HEK293 (cell line): ENCODE data around the gene LSP1.

Experiments
- CTCF ChIA-PET: fragments of 350-600 bp; formaldehyde crosslinking; extraction: SDS; loops from one replicate; lab custom pipeline; 2021; ENCODE audit warnings: antibody characterized with exemption; lab: Yijun Ruan, JAX
- POLR2A ChIA-PET: fragments of 300-600 bp; formaldehyde crosslinking; extraction: SDS; loops from one replicate; lab custom pipeline; 2020; ENCODE audit warnings: antibody characterized with exemption, inconsistent platforms; lab: Yijun Ruan, JAX
- H3K27ac ChIP-seq: fragments of 200-500 bp; sonication (Bioruptor generic); 2 replicates; pipeline ENCODE4 v1.5.1; 2014; ENCODE audit warnings: low read depth, low read length, control low read depth, inconsistent platforms; ENCODE audit errors: extremely low read depth
- H3K36me3 ChIP-seq, 2 experiments: fragments of 200-500 bp in 1 of 2; sonication (Bioruptor generic) in 1 of 2; 1 replicate in 1 of 2; 2 replicates in 1 of 2; pipeline ENCODE4 v1.5.1; 2014 to 2017; ENCODE audit warnings: inconsistent platforms in 2 of 2, low read length in 2 of 2; ENCODE audit not compliant: control insufficient read depth in 2 of 2, insufficient read depth in 1 of 2
- H3K4me1 ChIP-seq: fragments of 200-500 bp; sonication (Bioruptor generic); 2 replicates; pipeline ENCODE4 v1.5.1; 2014; ENCODE audit warnings: mild to moderate bottlenecking, low read length, inconsistent platforms; ENCODE audit not compliant: control insufficient read depth, insufficient read depth
- H3K4me3 ChIP-seq: 2 replicates; pipeline ENCODE4 v1.5.1; 2011; ENCODE audit warnings: low read depth, mild to moderate bottlenecking, control low read depth, low read length, moderate library complexity
- H3K9me3 ChIP-seq: fragments of 200-500 bp; sonication (Bioruptor generic); 2 replicates; pipeline ENCODE4 v1.5.1; 2014; ENCODE audit warnings: low read depth, low read length, inconsistent platforms; ENCODE audit not compliant: control insufficient read depth, insufficient read depth
- ZBTB17 ChIP-seq: fragments of 450-650 bp; formaldehyde crosslinking; IDR thresholded peaks from 2 replicates; pipeline ENCODE4 v1.5.1; 2016; ENCODE audit warnings: missing biosample characterization, missing genetic modification characterization
- ZNF112 ChIP-seq: fragments of 450-650 bp; formaldehyde crosslinking; IDR thresholded peaks from 2 replicates; pipeline ENCODE4 v1.5.0; 2017; ENCODE audit warnings: missing biosample characterization, missing genetic modification characterization
- ZNF157 ChIP-seq: fragments of 450-650 bp; formaldehyde crosslinking; IDR thresholded peaks from 2 replicates; pipeline ENCODE4 v1.5.1; 2016; ENCODE audit warnings: missing biosample characterization, missing genetic modification characterization
- ZNF302 ChIP-seq: fragments of 450-650 bp; formaldehyde crosslinking; IDR thresholded peaks from 2 replicates; pipeline ENCODE4 v1.5.1; 2016; ENCODE audit warnings: missing biosample characterization, missing genetic modification characterization, low read depth
- ZNF366 ChIP-seq: fragments of 450-650 bp; formaldehyde crosslinking; conservative IDR thresholded peaks from 2 replicates; pipeline ENCODE4 v1.5.1; 2016; ENCODE audit warnings: missing biosample characterization, missing genetic modification characterization
- ZNF404 ChIP-seq: fragments of 450-650 bp; formaldehyde crosslinking; IDR thresholded peaks from 2 replicates; pipeline ENCODE4 v1.5.1; 2017; ENCODE audit warnings: missing biosample characterization, missing genetic modification characterization
- ZNF501 ChIP-seq: fragments of 450-650 bp; formaldehyde crosslinking; IDR thresholded peaks from 2 replicates; pipeline ENCODE4 v1.5.1; 2016; ENCODE audit warnings: missing biosample characterization, missing genetic modification characterization
- ZNF555 ChIP-seq: fragments of 450-650 bp; formaldehyde crosslinking; conservative IDR thresholded peaks from 2 replicates; pipeline ENCODE4 v1.5.1; 2017; ENCODE audit warnings: missing biosample characterization, mild to moderate bottlenecking, missing genetic modification characterization, inconsistent platforms
- ZNF701 ChIP-seq: fragments of 450-650 bp; formaldehyde crosslinking; IDR thresholded peaks from 2 replicates; pipeline ENCODE4 v1.5.1; 2016; ENCODE audit warnings: missing biosample characterization, missing genetic modification characterization
- ZSCAN23 ChIP-seq: fragments of 450-650 bp; formaldehyde crosslinking; IDR thresholded peaks from 2 replicates; pipeline ENCODE4 v1.5.1; 2016; ENCODE audit warnings: missing biosample characterization, missing genetic modification characterization
- TF ChIP-seq, protein P1 (sequence below): fragments of 450-650 bp; formaldehyde crosslinking; IDR thresholded peaks from 2 replicates; pipeline ENCODE4 v1.5.1; 2016; ENCODE audit warnings: missing biosample characterization, missing genetic modification characterization, low read depth
- TF ChIP-seq, protein P2 (sequence below): fragments of 450-650 bp; formaldehyde crosslinking; IDR thresholded peaks from 2 replicates; pipeline ENCODE4 v1.5.1; 2016; ENCODE audit warnings: missing biosample characterization, missing genetic modification characterization
- TF ChIP-seq, protein P3 (sequence below): fragments of 450-650 bp; formaldehyde crosslinking; IDR thresholded peaks from 2 replicates; pipeline ENCODE4 v1.5.1; 2016; ENCODE audit warnings: missing biosample characterization, missing genetic modification characterization

The LSP1 gene

DNA sequence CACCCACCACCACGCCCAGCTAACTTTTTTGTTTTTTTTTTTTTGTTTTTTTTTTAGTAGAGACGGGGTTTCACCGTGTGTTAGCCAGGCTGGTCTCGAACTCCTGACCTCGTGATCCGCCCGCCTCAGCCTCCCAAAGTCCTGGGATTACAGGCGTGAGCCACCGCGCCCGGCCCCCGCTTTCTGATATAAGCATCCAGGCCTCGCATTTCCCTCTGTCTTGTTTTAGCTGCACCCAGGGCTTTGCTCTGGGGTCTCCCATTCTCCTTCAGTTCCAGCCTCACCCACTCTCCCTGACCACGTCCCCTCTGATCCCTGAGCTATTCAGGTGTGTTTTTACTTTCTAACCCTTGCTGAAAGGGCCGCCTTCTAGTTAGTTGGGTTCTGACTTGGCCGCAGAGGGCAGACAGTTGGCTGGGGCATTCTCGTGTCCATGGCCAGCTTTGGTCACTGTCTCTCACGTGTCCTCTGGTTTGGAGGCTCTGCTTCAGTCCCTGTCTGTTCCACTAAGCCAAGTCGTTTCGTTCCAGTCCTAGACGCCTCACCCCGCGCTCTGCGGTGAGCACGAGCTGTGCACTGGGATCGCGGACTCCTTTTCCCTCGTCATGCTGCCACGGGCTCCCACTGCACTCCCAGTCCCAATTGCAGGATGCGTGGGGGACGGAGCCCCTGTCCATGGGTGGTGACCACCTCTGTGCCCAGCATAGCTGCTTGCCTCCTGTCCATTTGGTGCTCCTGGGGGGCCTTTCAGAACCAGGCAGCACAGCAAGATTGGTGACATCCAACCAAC, 60.6 kb downstream of the LSP1 start:
- Histone ChIP-seq H3K4me1 (no peaks in the 10 kb centered on the region), H3K36me3 (no peaks in the 10 kb centered on the region), H3K4me3 (no peak overlapping the region), H3K9me3 (no peaks in the 10 kb centered on the region)
- POLR2A ChIA-PET: no interaction called here
- TF ChIP-seq ZNF404 (tag by site-specific recombination) (no peak), ZNF157 (tag by site-specific recombination) (no peak)
- TF ChIP-seq, protein P1, sequence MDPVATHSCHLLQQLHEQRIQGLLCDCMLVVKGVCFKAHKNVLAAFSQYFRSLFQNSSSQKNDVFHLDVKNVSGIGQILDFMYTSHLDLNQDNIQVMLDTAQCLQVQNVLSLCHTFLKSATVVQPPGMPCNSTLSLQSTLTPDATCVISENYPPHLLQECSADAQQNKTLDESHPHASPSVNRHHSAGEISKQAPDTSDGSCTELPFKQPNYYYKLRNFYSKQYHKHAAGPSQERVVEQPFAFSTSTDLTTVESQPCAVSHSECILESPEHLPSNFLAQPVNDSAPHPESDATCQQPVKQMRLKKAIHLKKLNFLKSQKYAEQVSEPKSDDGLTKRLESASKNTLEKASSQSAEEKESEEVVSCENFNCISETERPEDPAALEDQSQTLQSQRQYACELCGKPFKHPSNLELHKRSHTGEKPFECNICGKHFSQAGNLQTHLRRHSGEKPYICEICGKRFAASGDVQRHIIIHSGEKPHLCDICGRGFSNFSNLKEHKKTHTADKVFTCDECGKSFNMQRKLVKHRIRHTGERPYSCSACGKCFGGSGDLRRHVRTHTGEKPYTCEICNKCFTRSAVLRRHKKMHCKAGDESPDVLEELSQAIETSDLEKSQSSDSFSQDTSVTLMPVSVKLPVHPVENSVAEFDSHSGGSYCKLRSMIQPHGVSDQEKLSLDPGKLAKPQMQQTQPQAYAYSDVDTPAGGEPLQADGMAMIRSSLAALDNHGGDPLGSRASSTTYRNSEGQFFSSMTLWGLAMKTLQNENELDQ: no peak
- TF ChIP-seq, all 188 proteins: peak for 0
- no peak overlapping the region for H3K27ac ChIP-seq
- CTCF ChIA-PET: interaction anchor here (0.5 kb wide), 1 partner anchor 472 kb away, joined by 3 read pairs; no protein-coding TSS in a partner anchor

DNA sequence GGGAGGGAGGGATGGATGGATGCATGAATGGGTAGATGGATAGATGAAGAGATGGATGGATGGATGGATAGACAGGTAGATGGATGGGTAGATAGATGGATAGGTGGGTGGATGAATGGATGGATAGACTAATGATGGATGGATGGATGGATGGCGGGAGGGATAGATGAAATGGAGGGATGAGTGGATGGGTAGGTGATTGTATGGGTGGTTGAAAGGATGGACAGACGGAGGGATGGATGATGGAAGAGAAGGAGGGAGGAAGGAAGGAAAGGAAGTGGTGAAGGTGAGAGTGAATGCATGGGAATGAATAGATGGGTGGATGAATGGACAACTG, 62.9 kb downstream of the LSP1 start:
- no peak overlapping the region for H3K4me3 ChIP-seq
- TF ChIP-seq, protein P2, sequence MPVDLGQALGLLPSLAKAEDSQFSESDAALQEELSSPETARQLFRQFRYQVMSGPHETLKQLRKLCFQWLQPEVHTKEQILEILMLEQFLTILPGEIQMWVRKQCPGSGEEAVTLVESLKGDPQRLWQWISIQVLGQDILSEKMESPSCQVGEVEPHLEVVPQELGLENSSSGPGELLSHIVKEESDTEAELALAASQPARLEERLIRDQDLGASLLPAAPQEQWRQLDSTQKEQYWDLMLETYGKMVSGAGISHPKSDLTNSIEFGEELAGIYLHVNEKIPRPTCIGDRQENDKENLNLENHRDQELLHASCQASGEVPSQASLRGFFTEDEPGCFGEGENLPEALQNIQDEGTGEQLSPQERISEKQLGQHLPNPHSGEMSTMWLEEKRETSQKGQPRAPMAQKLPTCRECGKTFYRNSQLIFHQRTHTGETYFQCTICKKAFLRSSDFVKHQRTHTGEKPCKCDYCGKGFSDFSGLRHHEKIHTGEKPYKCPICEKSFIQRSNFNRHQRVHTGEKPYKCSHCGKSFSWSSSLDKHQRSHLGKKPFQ (tag by site-specific recombination): no peak
- TF ChIP-seq ZNF501 (no peak), ZNF366 (tag by site-specific recombination) (peak; percentile 95), ZSCAN23 (tag by site-specific recombination) (no peak), ZNF555 (no peak), ZNF112 (tag by site-specific recombination) (no peak), ZBTB17 (tag by site-specific recombination) (peak; percentile 78), ZNF302 (tag by site-specific recombination) (no peak)
- TF ChIP-seq, protein P3, sequence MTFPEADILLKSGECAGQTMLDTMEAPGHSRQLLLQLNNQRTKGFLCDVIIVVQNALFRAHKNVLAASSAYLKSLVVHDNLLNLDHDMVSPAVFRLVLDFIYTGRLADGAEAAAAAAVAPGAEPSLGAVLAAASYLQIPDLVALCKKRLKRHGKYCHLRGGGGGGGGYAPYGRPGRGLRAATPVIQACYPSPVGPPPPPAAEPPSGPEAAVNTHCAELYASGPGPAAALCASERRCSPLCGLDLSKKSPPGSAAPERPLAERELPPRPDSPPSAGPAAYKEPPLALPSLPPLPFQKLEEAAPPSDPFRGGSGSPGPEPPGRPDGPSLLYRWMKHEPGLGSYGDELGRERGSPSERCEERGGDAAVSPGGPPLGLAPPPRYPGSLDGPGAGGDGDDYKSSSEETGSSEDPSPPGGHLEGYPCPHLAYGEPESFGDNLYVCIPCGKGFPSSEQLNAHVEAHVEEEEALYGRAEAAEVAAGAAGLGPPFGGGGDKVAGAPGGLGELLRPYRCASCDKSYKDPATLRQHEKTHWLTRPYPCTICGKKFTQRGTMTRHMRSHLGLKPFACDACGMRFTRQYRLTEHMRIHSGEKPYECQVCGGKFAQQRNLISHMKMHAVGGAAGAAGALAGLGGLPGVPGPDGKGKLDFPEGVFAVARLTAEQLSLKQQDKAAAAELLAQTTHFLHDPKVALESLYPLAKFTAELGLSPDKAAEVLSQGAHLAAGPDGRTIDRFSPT (tag by site-specific recombination): no peak

DNA sequence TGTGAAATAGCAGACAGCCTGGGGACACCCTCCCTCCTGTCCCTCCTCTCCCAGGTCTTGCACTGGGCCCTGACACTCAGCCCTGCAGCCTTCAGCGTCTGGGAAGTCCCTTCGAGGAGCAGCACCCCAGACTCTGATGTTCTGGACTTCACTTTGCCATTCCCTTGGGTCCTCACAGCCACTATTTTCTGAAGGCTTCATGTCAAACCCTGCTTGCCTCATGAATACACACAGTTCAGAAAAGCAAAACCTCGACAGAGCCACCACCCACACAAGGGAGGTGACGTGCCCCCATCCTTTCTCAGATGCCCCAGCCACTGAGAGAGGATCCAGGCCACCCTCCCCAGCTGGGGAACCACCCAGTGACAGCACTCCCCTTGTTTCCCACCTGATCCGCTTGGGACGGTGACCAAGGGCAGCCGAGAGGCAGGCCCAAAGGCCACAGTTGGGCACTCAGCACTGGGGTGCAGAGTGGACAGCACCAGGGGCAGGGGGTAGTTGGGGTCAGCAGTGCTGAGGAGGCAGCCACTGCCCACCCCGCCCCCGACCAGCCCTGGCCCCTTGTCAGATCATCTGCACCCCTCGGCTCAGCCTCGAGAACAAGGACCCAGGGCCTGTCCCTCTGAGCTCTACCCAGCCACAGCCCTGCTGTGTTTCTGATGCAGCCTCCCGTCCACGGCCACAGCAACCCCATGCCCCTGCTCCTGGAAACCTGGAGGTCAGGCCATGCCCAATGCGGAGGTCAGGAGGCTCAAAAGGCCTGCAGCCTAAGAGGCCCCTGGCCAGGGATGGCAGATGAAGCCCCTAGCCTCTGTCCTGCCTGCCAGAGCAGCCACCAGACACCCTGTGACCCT, 63.5 kb downstream of the LSP1 start:
- Histone ChIP-seq H3K36me3 (no peaks in the 10 kb centered on the region), H3K4me1 (no peaks in the 10 kb centered on the region), H3K4me3 (no peak overlapping the region), H3K9me3 (no peaks in the 10 kb centered on the region)
- POLR2A ChIA-PET: no interaction called here
- TF ChIP-seq ZNF701 (tag by site-specific recombination) (no peak), ZNF366 (tag by site-specific recombination) (peak; percentile 8)
- TF ChIP-seq, all 188 proteins: peak for 1
- H3K27ac ChIP-seq: no peak overlapping the region
- CTCF ChIA-PET: interaction anchor here (0.7 to 0.9 kb wide), 3 partner anchors 24 to 68 kb away, joined by 3 to 4 read pairs (median 3); no protein-coding TSS in a partner anchor

More for the DNA sequence above, 62.9 kb downstream of the LSP1 start:
- ChIA-PET POLR2A (no interaction called here), CTCF (interaction anchor here (0.7 kb wide), 1 partner anchor 68 kb away, joined by 3 read pairs; no protein-coding TSS in a partner anchor)
- Histone ChIP-seq H3K4me1 (no peaks in the 10 kb centered on the region), H3K36me3 (no peaks in the 10 kb centered on the region), H3K27ac (no peak overlapping the region), H3K9me3 (no peaks in the 10 kb centered on the region)
